Astrocyte (in vitro differentiated cells and primary cell): ENCODE measurements around the gene C7orf57. TPM values are rescaled to one million over a fixed set of nuclear protein-coding genes. Genes with fewer than 3 reads are reported as not detected.
A peak's percentile ranks its signal among the peaks of the same experiment; 100 is the strongest.

Source experiments
- DNase-seq: peaks from one replicate; pipeline ENCODE4 v3.0.0-alpha.2; 2010; ENCODE audit warnings: low read depth
- FAIRE-seq: peaks from 2 replicates; lab custom pipeline; 2011; peaks lifted over from hg19 to GRCh38; lab: Jason Lieb, UNC
- H2AFZ ChIP-seq: 2 replicates; pipeline ENCODE4 v1.6.0; 2012; ENCODE audit warnings: low read depth, low read length, inconsistent platforms
- H3K27ac ChIP-seq: 2 replicates; pipeline ENCODE4 v1.5.1; 2011; ENCODE audit warnings: low read depth, low read length, inconsistent platforms
- H3K27me3 ChIP-seq: 2 replicates; pipeline ENCODE4 v1.6.0; 2011; ENCODE audit warnings: low read length, inconsistent platforms; ENCODE audit not compliant: insufficient read depth
- H3K36me3 ChIP-seq: 2 replicates; pipeline ENCODE4 v1.5.1; 2011; ENCODE audit warnings: low read length, inconsistent platforms; ENCODE audit not compliant: insufficient read depth
- H3K4me1 ChIP-seq: 2 replicates; pipeline ENCODE4 v1.5.1; 2011; ENCODE audit warnings: low read length, inconsistent platforms; ENCODE audit not compliant: insufficient read depth
- H3K4me2 ChIP-seq: 2 replicates; pipeline ENCODE4 v1.6.0; 2012; ENCODE audit warnings: low read length, inconsistent platforms
- H3K4me3 ChIP-seq: 2 replicates; pipeline ENCODE4 v1.5.1; 2011; ENCODE audit warnings: low read depth, mild to moderate bottlenecking, low read length, inconsistent platforms; ENCODE audit not compliant: insufficient read depth
- H3K79me2 ChIP-seq: 2 replicates; pipeline ENCODE4 v1.6.0; 2012; ENCODE audit warnings: mild to moderate bottlenecking, low read length, inconsistent platforms; ENCODE audit not compliant: insufficient read depth
- H3K9ac ChIP-seq: 2 replicates; pipeline ENCODE4 v1.6.0; 2012; ENCODE audit warnings: mild to moderate bottlenecking, low read length, inconsistent platforms
- H3K9me3 ChIP-seq: 2 replicates; pipeline ENCODE4 v1.5.1; 2012; ENCODE audit warnings: low read depth, mild to moderate bottlenecking, low read length, inconsistent platforms; ENCODE audit not compliant: insufficient read depth
- H4K20me1 ChIP-seq: 2 replicates; pipeline ENCODE4 v1.6.0; 2012; ENCODE audit warnings: low read length, inconsistent platforms; ENCODE audit not compliant: insufficient read depth
- H3K27ac Mint-ChIP-seq: one replicate; pipeline ENCODE4 v1.8.0; 2021; ENCODE audit warnings: mild to moderate bottlenecking, mixed read lengths; ENCODE audit not compliant: unreplicated experiment
- H3K27me3 Mint-ChIP-seq: one replicate; pipeline ENCODE4 v1.8.0; 2021; ENCODE audit warnings: low read depth, mixed read lengths; ENCODE audit not compliant: unreplicated experiment
- H3K36me3 Mint-ChIP-seq: one replicate; pipeline ENCODE4 v1.8.0; 2021; ENCODE audit warnings: low read depth, mixed read lengths; ENCODE audit not compliant: unreplicated experiment
- H3K4me1 Mint-ChIP-seq: one replicate; pipeline ENCODE4 v1.8.0; 2021; ENCODE audit warnings: low read depth, mixed read lengths; ENCODE audit not compliant: unreplicated experiment
- H3K4me3 Mint-ChIP-seq: one replicate; pipeline ENCODE4 v1.8.0; 2021; ENCODE audit warnings: mild to moderate bottlenecking, moderate library complexity, mixed read lengths; ENCODE audit not compliant: unreplicated experiment
- H3K9me3 Mint-ChIP-seq: one replicate; pipeline ENCODE4 v1.8.0; 2021; ENCODE audit warnings: mild to moderate bottlenecking, mixed read lengths; ENCODE audit not compliant: unreplicated experiment
- EZH2 ChIP-seq: IDR thresholded peaks from 2 replicates; pipeline ENCODE4 v1.6.1; 2012; ENCODE audit warnings: mild to moderate bottlenecking, low read length, inconsistent platforms; ENCODE audit not compliant: insufficient read depth
- total RNA-seq: library from RNA; stranded (reverse); gene quantifications from 2 replicates; pipeline ENCODE4 v1.2.1, GENCODE V29; 2021
- TF ChIP-seq, protein P1 (sequence below): IDR thresholded peaks from 2 replicates; pipeline ENCODE4 v1.5.1; 2011; ENCODE audit warnings: low read depth, mild to moderate bottlenecking, inconsistent platforms, low read length, moderate library complexity; ENCODE audit not compliant: insufficient read depth

C7orf57 gene
- total RNA-seq, 1 donor from 2014 or later = not detected

GRCh38 chr7:48098846-48099245 lies 63.5 kb downstream of the C7orf57 start:
- Mint-ChIP-seq H3K4me1 (peaks cover 29% of the 10 kb centered on the region), H3K9me3 (peaks cover 3% of the 10 kb centered on the region), H3K36me3 (peaks cover 28% of the 10 kb centered on the region), H3K4me3 (no peak overlapping the region), H3K27me3 (no peaks in the 10 kb centered on the region), H3K27ac (no peak overlapping the region)
- TF ChIP-seq EZH2 = no peak
- TF ChIP-seq, protein P1, sequence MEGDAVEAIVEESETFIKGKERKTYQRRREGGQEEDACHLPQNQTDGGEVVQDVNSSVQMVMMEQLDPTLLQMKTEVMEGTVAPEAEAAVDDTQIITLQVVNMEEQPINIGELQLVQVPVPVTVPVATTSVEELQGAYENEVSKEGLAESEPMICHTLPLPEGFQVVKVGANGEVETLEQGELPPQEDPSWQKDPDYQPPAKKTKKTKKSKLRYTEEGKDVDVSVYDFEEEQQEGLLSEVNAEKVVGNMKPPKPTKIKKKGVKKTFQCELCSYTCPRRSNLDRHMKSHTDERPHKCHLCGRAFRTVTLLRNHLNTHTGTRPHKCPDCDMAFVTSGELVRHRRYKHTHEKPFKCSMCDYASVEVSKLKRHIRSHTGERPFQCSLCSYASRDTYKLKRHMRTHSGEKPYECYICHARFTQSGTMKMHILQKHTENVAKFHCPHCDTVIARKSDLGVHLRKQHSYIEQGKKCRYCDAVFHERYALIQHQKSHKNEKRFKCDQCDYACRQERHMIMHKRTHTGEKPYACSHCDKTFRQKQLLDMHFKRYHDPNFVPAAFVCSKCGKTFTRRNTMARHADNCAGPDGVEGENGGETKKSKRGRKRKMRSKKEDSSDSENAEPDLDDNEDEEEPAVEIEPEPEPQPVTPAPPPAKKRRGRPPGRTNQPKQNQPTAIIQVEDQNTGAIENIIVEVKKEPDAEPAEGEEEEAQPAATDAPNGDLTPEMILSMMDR = no peak
- no peaks in the 10 kb centered on the region for H3K9me3 ChIP-seq
- peaks cover 45% of the 10 kb centered on the region for H3K36me3 ChIP-seq
- no peak overlapping the region for H3K9ac ChIP-seq
- no peak overlapping the region for H2AFZ ChIP-seq
- peaks cover 26% of the 10 kb centered on the region for H3K79me2 ChIP-seq
- peaks cover 19% of the 10 kb centered on the region for H3K4me1 ChIP-seq
- no peaks in the 10 kb centered on the region for H3K27me3 ChIP-seq
- H3K4me2 ChIP-seq = no peak overlapping the region
- peak; percentile 20 for FAIRE-seq
- DNase-seq = no peak
- no peak overlapping the region for H3K27ac ChIP-seq
- H4K20me1 ChIP-seq = peaks cover 21% of the 10 kb centered on the region
- H3K4me3 ChIP-seq = no peak overlapping the region

- H3K4me3 ChIP-seq = no peak overlapping the region
- no peak overlapping the region for H3K4me2 ChIP-seq
- peaks cover 26% of the 10 kb centered on the region for H3K79me2 ChIP-seq
- TF ChIP-seq EZH2 = no peak
- TF ChIP-seq, protein P1 = no peak
- peaks cover 24% of the 10 kb centered on the region for H3K4me1 Mint-ChIP-seq
- H3K36me3 Mint-ChIP-seq = peaks cover 29% of the 10 kb centered on the region
- no peaks in the 10 kb centered on the region for H3K27me3 ChIP-seq
- no peaks in the 10 kb centered on the region for H3K27me3 Mint-ChIP-seq
- H3K36me3 ChIP-seq = peaks cover 44% of the 10 kb centered on the region
- no peaks in the 10 kb centered on the region for H3K9me3 ChIP-seq
- no peak overlapping the region for H2AFZ ChIP-seq
- H4K20me1 ChIP-seq = peaks cover 21% of the 10 kb centered on the region
- H3K4me3 Mint-ChIP-seq = no peak overlapping the region
- H3K27ac Mint-ChIP-seq = no peak overlapping the region
- H3K27ac ChIP-seq = no peak overlapping the region
- no peak overlapping the region for H3K9ac ChIP-seq
- peaks cover 3% of the 10 kb centered on the region for H3K9me3 Mint-ChIP-seq
- H3K4me1 ChIP-seq = peaks cover 11% of the 10 kb centered on the region
- FAIRE-seq (no peak), DNase-seq (no peak)
These were observed 64.4 kb downstream of the C7orf57 start for GRCh38 chr7:48099781-48100180.

GRCh38 chr7:48101352-48101751 lies 66.0 kb downstream of the C7orf57 start:
- Mint-ChIP-seq H3K9me3 (peaks cover 3% of the 10 kb centered on the region), H3K4me3 (no peak overlapping the region), H3K36me3 (peaks cover 32% of the 10 kb centered on the region), H3K27me3 (no peaks in the 10 kb centered on the region), H3K27ac (no peak overlapping the region), H3K4me1 (peaks cover 10% of the 10 kb centered on the region)
- Histone ChIP-seq H3K79me2 (peaks cover 18% of the 10 kb centered on the region), H3K4me3 (no peak overlapping the region), H3K27me3 (no peaks in the 10 kb centered on the region), H3K9me3 (no peaks in the 10 kb centered on the region), H4K20me1 (peaks cover 21% of the 10 kb centered on the region), H3K9ac (no peak overlapping the region), H3K4me1 (peaks cover under 1% of the 10 kb centered on the region), H2AFZ (no peak overlapping the region), H3K27ac (no peak overlapping the region), H3K4me2 (no peak overlapping the region), H3K36me3 (peaks cover 50% of the 10 kb centered on the region)
- TF ChIP-seq EZH2 = no peak
- TF ChIP-seq, protein P1 = no peak
- no peak for DNase-seq
- FAIRE-seq = no peak
